Endothelial cell of umbilical vein (primary cell): ENCODE data around the gene TLE3.

Experiments
- EZH2 ChIP-seq: IDR thresholded peaks from 2 replicates; pipeline ENCODE4 v1.6.1; 2012; ENCODE audit warnings: borderline replicate concordance, low read depth, mild to moderate bottlenecking, moderate library complexity, low read length, inconsistent platforms; ENCODE audit not compliant: severe bottlenecking
- POLR2A ChIP-seq: IDR thresholded peaks from 2 replicates; pipeline ENCODE4 v1.6.1; 2012; ENCODE audit warnings: low read depth, mild to moderate bottlenecking, control low read depth, low read length
- POLR2AphosphoS5 ChIP-seq: IDR thresholded peaks from 2 replicates; pipeline ENCODE4 v1.6.1; 2012; ENCODE audit warnings: low read depth, mild to moderate bottlenecking, control low read depth, low read length, moderate library complexity; ENCODE audit not compliant: insufficient read depth
- TF ChIP-seq, protein P1 (sequence below), 2 donors: IDR thresholded peaks; 1 replicate in 1 of 2; 2 replicates in 1 of 2; pipeline ENCODE4 v1.5.1; 2011; ENCODE audit warnings: low read length in 2 of 2, mild to moderate bottlenecking in 2 of 2, moderate library complexity in 2 of 2, control low read depth in 1 of 2, inconsistent platforms in 1 of 2, low read depth in 1 of 2; ENCODE audit not compliant: insufficient read depth in 1 of 2; ENCODE audit errors: extremely low read depth in 1 of 2

DNA sequence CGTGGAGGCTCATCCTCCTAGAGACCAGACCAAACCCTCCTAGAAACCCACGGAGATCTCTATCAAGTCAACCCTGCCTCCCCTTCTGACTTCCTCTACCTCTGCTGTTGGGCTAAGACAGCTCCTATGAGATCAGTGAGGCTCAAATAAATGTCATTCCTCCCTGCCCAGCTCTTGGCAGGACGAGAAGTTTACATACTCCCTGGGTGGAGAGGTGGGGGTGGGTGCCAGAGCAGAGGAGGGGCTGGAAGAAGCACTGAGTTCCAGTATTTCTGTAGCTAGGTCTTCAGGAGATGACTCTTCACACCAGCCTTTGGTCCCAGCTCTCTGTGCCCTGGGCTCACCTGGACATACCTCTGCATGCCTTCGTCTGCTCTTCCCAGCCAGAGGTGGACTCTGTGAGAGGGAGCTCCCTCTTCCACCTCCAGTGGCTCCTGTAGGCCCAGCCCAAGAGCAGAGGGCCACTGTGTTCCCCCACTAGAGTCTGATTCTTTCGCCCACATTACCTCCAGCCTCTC is 42.4 kb upstream of the TLE3 start:
- TF ChIP-seq, protein P1, sequence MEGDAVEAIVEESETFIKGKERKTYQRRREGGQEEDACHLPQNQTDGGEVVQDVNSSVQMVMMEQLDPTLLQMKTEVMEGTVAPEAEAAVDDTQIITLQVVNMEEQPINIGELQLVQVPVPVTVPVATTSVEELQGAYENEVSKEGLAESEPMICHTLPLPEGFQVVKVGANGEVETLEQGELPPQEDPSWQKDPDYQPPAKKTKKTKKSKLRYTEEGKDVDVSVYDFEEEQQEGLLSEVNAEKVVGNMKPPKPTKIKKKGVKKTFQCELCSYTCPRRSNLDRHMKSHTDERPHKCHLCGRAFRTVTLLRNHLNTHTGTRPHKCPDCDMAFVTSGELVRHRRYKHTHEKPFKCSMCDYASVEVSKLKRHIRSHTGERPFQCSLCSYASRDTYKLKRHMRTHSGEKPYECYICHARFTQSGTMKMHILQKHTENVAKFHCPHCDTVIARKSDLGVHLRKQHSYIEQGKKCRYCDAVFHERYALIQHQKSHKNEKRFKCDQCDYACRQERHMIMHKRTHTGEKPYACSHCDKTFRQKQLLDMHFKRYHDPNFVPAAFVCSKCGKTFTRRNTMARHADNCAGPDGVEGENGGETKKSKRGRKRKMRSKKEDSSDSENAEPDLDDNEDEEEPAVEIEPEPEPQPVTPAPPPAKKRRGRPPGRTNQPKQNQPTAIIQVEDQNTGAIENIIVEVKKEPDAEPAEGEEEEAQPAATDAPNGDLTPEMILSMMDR (IDR thresholded peaks at IDR 0.05; ENCODE audit: extremely low read depth in 1 of 2, insufficient read depth in 1 of 2, low read depth in 1 of 2, low read length in 2 of 2), result no peak
- TF ChIP-seq EZH2 (no peak), POLR2AphosphoS5 (no peak), POLR2A (no peak)
